GM18868 (cell line): ENCODE data around the gene TDP2.

Source experiments
- ATAC-seq: cut with Tn5 transposase; IDR thresholded peaks from one replicate; pipeline ENCODE4 v1.9.1; 2021; ENCODE audit warnings: mild to moderate bottlenecking, moderate library complexity; ENCODE audit not compliant: unreplicated experiment

The TDP2 gene

DNA sequence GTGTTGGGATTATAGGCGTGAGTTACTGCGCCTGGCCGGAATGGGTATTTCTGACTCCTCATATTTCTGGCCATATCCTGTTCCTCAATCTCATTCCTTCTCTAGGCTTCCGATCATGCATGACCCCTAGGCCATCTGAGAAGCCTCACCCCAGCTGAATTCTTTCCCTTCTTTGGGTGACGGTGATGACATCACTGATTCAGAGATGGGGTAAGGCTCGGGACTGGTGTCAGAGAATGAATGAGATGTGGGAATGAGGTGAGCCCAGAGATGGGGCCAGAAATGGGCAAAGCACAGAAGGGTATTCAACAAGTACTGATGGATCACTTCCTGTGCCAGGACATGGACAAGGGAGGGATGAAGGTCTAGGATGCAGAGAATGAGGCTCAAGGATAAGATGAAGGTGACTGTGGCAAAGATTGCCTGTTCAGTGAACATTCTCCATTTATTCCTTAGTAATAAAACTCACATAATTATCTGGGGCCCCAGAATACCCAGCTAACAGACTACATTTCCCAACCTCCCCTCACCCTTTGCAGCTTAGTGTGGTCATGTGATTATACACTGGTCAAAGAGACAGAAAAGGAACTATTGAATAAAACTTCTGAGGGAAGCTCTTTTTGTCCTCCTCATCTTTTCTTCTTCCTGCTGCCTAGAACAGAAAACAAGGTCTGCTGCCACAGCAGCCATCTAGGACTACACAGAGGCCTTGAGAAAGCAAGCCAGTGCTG lies 60.3 kb downstream of the TDP2 start:
- ATAC-seq: no peak

GRCh38 chr6:24603241-24603640 lies 63.5 kb downstream of the TDP2 start:
- no peak for ATAC-seq

- no peak for ATAC-seq
These were observed 65.8 kb downstream of the TDP2 start for GRCh38 chr6:24600903-24601302.
